HL-60 (cell line): ENCODE measurements around the gene SH3GL3.

Experiments
- GABPA ChIP-seq: IDR thresholded peaks from 2 replicates; pipeline ENCODE4 v1.6.1; 2012; ENCODE audit warnings: low read depth
- POLR2AphosphoS5 ChIP-seq: IDR thresholded peaks from 2 replicates; pipeline ENCODE4 v1.6.1; 2012; ENCODE audit warnings: low read depth
- REST ChIP-seq: IDR thresholded peaks from 2 replicates; pipeline ENCODE4 v1.6.1; 2012; ENCODE audit warnings: low read depth; ENCODE audit not compliant: insufficient replicate concordance
- TF ChIP-seq, protein P1 (sequence below): IDR thresholded peaks from one replicate; pipeline ENCODE4 v1.5.1; 2011; ENCODE audit warnings: low read length, control low read depth, inconsistent platforms; ENCODE audit not compliant: insufficient read depth

GRCh38 chr15:83626171-83626802, 179.1 kb downstream of the SH3GL3 start:
- TF ChIP-seq, protein P1, sequence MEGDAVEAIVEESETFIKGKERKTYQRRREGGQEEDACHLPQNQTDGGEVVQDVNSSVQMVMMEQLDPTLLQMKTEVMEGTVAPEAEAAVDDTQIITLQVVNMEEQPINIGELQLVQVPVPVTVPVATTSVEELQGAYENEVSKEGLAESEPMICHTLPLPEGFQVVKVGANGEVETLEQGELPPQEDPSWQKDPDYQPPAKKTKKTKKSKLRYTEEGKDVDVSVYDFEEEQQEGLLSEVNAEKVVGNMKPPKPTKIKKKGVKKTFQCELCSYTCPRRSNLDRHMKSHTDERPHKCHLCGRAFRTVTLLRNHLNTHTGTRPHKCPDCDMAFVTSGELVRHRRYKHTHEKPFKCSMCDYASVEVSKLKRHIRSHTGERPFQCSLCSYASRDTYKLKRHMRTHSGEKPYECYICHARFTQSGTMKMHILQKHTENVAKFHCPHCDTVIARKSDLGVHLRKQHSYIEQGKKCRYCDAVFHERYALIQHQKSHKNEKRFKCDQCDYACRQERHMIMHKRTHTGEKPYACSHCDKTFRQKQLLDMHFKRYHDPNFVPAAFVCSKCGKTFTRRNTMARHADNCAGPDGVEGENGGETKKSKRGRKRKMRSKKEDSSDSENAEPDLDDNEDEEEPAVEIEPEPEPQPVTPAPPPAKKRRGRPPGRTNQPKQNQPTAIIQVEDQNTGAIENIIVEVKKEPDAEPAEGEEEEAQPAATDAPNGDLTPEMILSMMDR = no peak
- TF ChIP-seq POLR2AphosphoS5 (no peak), REST (no peak), GABPA (no peak)
